OCI-LY3 (cell line): ENCODE results near the gene ADCY3.

Source experiments
- H2AFZ ChIP-seq: fragments of 200-600, 300-600 bp; shearing (Covaris generic); 2 replicates; pipeline ENCODE4 v1.6.0; 2014; ENCODE audit warnings: antibody characterized with exemption, low read depth, low read length
- H3K27ac ChIP-seq: fragments of 200-600, 300-600 bp; sonication (generic); 2 replicates; pipeline ENCODE4 v1.5.1; 2014; ENCODE audit warnings: mild to moderate bottlenecking, low read length, moderate library complexity, mixed read lengths
- H3K27me3 ChIP-seq: fragments of 200-600, 300-600 bp; sonication (generic); 2 replicates; pipeline ENCODE4 v1.6.1; 2014; ENCODE audit warnings: low read depth, low read length, mixed read lengths
- H3K36me3 ChIP-seq: fragments of 200-600, 300-600 bp; sonication (generic); replicated peaks from 2 replicates; pipeline ENCODE3; 2014; ENCODE audit warnings: low read depth, low read length, mixed read lengths
- H3K4me1 ChIP-seq: fragments of 300-600, 200-600 bp; sonication (generic); 2 replicates; pipeline ENCODE4 v1.6.1; 2014; ENCODE audit warnings: low read length, mixed read lengths
- H3K4me2 ChIP-seq: fragments of 200-600, 300-600 bp; sonication (generic); 2 replicates; pipeline ENCODE4 v1.6.1; 2014; ENCODE audit warnings: low read length, mixed read lengths
- H3K4me3 ChIP-seq: fragments of 300-600, 200-600 bp; sonication (generic); 2 replicates; pipeline ENCODE4 v1.5.1; 2014; ENCODE audit warnings: antibody characterized with exemption, mild to moderate bottlenecking, low read length, moderate library complexity
- H3K79me2 ChIP-seq: fragments of 300-600, 200-600 bp; shearing (Covaris generic); 2 replicates; pipeline ENCODE4 v1.6.1; 2014; ENCODE audit warnings: mild to moderate bottlenecking, low read length, mixed read lengths
- H3K9ac ChIP-seq: fragments of 300-600, 200-600 bp; shearing (Covaris generic); 2 replicates; pipeline ENCODE4 v1.6.0; 2014; ENCODE audit warnings: mild to moderate bottlenecking, low read length, moderate library complexity
- H3K9me3 ChIP-seq: fragments of 200-600, 300-600 bp; shearing (Covaris generic); 2 replicates; pipeline ENCODE4 v1.6.1; 2014; ENCODE audit warnings: low read length, mixed read lengths; ENCODE audit not compliant: insufficient read depth
- H4K20me1 ChIP-seq: fragments of 200-600, 300-600 bp; sonication (generic); 2 replicates; pipeline ENCODE4 v1.6.1; 2016; ENCODE audit warnings: low read length, mixed read lengths; ENCODE audit not compliant: insufficient read depth
- EZH2phosphoT487 ChIP-seq: fragments of 200-600 bp; shearing (Covaris generic); IDR thresholded peaks from 2 replicates; pipeline ENCODE4 v1.6.1; 2018; ENCODE audit warnings: antibody characterized with exemption, mixed run types, low read depth
- TF ChIP-seq, protein P1 (sequence below): fragments of 200-600, 300-600 bp; sonication (generic); IDR thresholded peaks from 2 replicates; pipeline ENCODE4 v1.5.1; 2014; ENCODE audit warnings: antibody characterized with exemption, low read length, low read depth

The ADCY3 gene

DNA sequence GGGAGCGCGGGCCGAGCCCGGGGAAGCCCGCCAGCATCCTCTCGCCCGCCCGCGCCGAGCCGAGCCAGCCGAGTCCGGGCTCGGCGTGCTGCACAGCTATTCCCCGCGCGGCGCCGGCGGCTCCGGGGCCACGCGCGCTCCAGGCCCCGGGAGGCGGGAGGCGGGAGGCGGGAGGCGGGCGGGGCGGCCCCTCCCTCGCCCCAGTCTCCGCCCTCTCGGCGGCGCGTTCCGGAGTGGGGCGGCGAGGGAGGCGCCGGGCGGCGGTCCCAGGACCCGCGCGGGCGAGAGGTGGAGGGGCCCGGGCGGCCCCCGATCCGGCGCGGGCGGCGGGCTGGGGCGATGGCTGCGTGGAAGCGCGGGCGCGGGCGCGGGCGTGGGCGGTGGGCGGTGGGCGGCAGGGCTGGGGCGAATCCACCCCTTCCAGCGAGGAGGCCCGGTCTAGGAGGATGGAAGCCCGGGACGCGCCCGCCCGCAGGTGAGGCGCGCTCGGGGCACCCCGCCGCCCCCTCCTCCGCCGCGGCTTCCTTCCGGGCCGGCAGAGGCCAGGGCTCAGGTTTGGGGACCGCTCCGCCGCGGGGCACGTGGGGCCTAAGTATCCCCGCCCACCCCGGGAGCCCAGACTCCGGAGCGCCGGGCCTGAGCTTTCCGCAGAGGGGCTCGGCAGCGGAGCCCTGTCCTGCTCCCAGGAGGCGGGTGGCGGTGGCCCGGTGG, at the start of gene ADCY3:
Gene ADCY3, minus strand, starts transcription at position 140 of the 711 bp plus-strand sequence. CDS start 1,250 bp downstream, outside the sequence.
- TF ChIP-seq, protein P1, sequence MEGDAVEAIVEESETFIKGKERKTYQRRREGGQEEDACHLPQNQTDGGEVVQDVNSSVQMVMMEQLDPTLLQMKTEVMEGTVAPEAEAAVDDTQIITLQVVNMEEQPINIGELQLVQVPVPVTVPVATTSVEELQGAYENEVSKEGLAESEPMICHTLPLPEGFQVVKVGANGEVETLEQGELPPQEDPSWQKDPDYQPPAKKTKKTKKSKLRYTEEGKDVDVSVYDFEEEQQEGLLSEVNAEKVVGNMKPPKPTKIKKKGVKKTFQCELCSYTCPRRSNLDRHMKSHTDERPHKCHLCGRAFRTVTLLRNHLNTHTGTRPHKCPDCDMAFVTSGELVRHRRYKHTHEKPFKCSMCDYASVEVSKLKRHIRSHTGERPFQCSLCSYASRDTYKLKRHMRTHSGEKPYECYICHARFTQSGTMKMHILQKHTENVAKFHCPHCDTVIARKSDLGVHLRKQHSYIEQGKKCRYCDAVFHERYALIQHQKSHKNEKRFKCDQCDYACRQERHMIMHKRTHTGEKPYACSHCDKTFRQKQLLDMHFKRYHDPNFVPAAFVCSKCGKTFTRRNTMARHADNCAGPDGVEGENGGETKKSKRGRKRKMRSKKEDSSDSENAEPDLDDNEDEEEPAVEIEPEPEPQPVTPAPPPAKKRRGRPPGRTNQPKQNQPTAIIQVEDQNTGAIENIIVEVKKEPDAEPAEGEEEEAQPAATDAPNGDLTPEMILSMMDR, result no peak
- TF ChIP-seq EZH2phosphoT487, result no peak
- Histone ChIP-seq H3K36me3 (peaks cover 17% of the 10 kb centered on the region), H3K9me3 (no peaks in the 10 kb centered on the region), H4K20me1 (peaks cover 14% of the 10 kb centered on the region), H3K27ac (peak within 1 kb of the TSS; percentile 53), H3K79me2 (peaks cover 49% of the 10 kb centered on the region), H3K9ac (peak within 1 kb of the TSS; percentile 80), H3K4me3 (peak within 1 kb of the TSS; percentile 85), H2AFZ (no peak within 1 kb of the TSS), H3K4me1 (peaks cover 11% of the 10 kb centered on the region; the same call in 1 of the 2 replicates), H3K27me3 (no peaks in the 10 kb centered on the region), H3K4me2 (peak within 1 kb of the TSS; percentile 86)

DNA sequence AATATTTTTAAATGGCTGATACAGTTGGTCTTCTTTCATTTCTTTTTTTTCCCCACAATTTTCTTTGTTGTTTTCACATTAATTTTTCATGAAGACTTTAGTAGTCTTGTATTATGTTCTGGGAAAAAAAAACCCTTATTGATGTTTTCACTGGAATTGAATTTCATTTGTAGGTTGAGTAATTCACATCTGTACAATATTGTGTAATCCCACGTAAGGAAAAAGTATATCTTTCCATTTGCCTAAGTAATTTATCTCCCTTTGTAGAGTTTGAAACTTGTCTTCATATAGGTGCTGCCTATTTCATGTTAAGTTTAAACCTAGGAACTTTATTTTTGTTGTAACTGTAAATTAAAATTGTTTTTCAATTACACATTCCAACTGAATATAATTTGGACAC, 49.7 kb upstream of the ADCY3 start:
- no peaks in the 10 kb centered on the region for H3K27me3 ChIP-seq
- H4K20me1 ChIP-seq, result no peaks in the 10 kb centered on the region
- H3K4me2 ChIP-seq, result no peak overlapping the region
- H3K4me3 ChIP-seq, result no peak overlapping the region
- H3K4me1 ChIP-seq, result peaks cover 10% of the 10 kb centered on the region
- peaks cover 29% of the 10 kb centered on the region for H3K79me2 ChIP-seq
- peaks cover 10% of the 10 kb centered on the region for H3K36me3 ChIP-seq
- TF ChIP-seq, protein P1, result no peak
- no peak for TF ChIP-seq EZH2phosphoT487
- H3K9ac ChIP-seq, result no peak overlapping the region
- H3K9me3 ChIP-seq, result no peaks in the 10 kb centered on the region
- no peak overlapping the region for H2AFZ ChIP-seq
- H3K27ac ChIP-seq, result no peak overlapping the region

DNA sequence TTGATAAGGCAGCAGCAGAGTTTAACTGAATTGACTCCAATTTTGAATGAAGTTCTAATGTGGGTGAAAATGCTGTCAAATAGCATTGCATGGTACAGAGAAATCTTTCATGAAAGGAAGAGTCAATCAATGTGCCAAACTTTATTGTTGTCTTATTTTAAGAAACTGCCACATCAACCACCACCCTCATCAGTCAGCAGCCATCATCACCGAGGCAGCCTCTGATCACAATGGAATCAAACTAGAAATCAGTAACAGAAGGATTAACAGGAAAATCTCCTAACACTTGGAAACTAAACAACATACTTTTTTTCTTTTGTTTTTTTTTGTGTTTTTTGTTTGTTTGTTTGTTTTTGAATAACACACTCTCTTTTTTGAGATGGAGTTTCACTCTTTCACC, 41.9 kb upstream of the ADCY3 start:
- no peak overlapping the region for H3K4me3 ChIP-seq
- H4K20me1 ChIP-seq, result no peaks in the 10 kb centered on the region
- no peak overlapping the region for H3K27ac ChIP-seq
- H2AFZ ChIP-seq, result no peak overlapping the region
- H3K36me3 ChIP-seq, result peaks cover 45% of the 10 kb centered on the region
- H3K4me1 ChIP-seq, result peaks cover 6% of the 10 kb centered on the region
- H3K9me3 ChIP-seq, result no peaks in the 10 kb centered on the region
- TF ChIP-seq EZH2phosphoT487, result no peak
- TF ChIP-seq, protein P1, result no peak
- no peak overlapping the region for H3K9ac ChIP-seq
- no peak overlapping the region for H3K4me2 ChIP-seq
- H3K79me2 ChIP-seq, result no peaks in the 10 kb centered on the region
- H3K27me3 ChIP-seq, result no peaks in the 10 kb centered on the region

DNA sequence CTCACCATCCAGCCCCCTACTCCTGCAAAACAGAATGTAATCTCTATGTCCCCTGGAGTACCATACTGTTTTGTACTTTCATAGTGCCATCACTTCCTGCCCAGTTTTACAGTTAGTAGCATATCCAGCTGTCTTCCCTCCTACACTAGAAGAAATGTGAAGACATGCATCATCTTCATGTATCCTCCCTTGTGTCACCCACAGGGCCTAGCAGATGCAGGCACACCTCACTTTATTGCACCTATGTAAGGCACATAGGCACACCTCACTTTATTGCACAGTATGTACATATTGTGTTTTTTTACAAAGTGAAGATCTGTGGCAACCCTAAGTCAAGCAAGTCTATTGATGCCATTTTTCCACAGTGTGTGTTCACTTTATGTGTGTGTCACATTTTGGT, 39.7 kb upstream of the ADCY3 start:
- H4K20me1 ChIP-seq, result no peaks in the 10 kb centered on the region
- peaks cover 55% of the 10 kb centered on the region for H3K36me3 ChIP-seq
- H2AFZ ChIP-seq, result no peak overlapping the region
- no peaks in the 10 kb centered on the region for H3K79me2 ChIP-seq
- no peak overlapping the region for H3K4me3 ChIP-seq
- peaks cover 20% of the 10 kb centered on the region for H3K4me1 ChIP-seq
- H3K4me2 ChIP-seq, result no peak overlapping the region
- H3K9ac ChIP-seq, result no peak overlapping the region
- TF ChIP-seq, protein P1, result no peak
- no peak for TF ChIP-seq EZH2phosphoT487
- H3K27ac ChIP-seq, result no peak overlapping the region
- H3K9me3 ChIP-seq, result 0 out of 2 replicates have a peak, but pooled peaks cover 3% of the 10 kb centered on the region
- no peaks in the 10 kb centered on the region for H3K27me3 ChIP-seq
